MCF 10A (cell line): ENCODE measurements around the gene SLC49A3. TPM values are rescaled to one million over a fixed set of nuclear protein-coding genes. Genes with fewer than 3 reads are reported as not detected.

Experiments
- BruUV-seq: library from RNA; stranded (reverse); fragments of 400-500 nt; replicated peaks from 2 replicates; lab custom pipeline; 2021; lab: Mats Ljungman, UMichigan
- CTCF ChIA-PET: fragments of 300-600 bp; sonication (Branson Sonifier 250); formaldehyde crosslinking; extraction: SDS; loops from one replicate; lab custom pipeline; 2021; ENCODE audit warnings: antibody characterized with exemption, inconsistent platforms; lab: Yijun Ruan, JAX
- POLR2A ChIA-PET: fragments of 300-600, 350-650 bp; sonication (Branson Sonifier 250); formaldehyde crosslinking; extraction: SDS; loops from one replicate; lab custom pipeline; 2020; ENCODE audit warnings: antibody characterized with exemption, inconsistent platforms; lab: Yijun Ruan, JAX
- DNase-seq: peaks from one replicate; pipeline ENCODE4 v3.0.0-alpha.2; 2018; ENCODE audit not compliant: unreplicated experiment
- H3K27ac Mint-ChIP-seq: one replicate; pipeline ENCODE4 v1.8.0; 2022; ENCODE audit warnings: mild to moderate bottlenecking, low read depth, mixed read lengths; ENCODE audit not compliant: unreplicated experiment
- H3K27me3 Mint-ChIP-seq: one replicate; pipeline ENCODE4 v1.8.0; 2022; ENCODE audit warnings: mixed read lengths; ENCODE audit not compliant: insufficient read depth, unreplicated experiment
- H3K36me3 Mint-ChIP-seq: one replicate; pipeline ENCODE4 v1.8.0; 2022; ENCODE audit warnings: mild to moderate bottlenecking, moderate library complexity, mixed read lengths; ENCODE audit not compliant: insufficient read depth, unreplicated experiment
- H3K4me1 Mint-ChIP-seq: one replicate; pipeline ENCODE4 v1.8.0; 2022; ENCODE audit warnings: mixed read lengths; ENCODE audit not compliant: insufficient read depth, unreplicated experiment
- H3K4me3 Mint-ChIP-seq: one replicate; pipeline ENCODE4 v1.8.0; 2022; ENCODE audit warnings: mild to moderate bottlenecking, moderate library complexity, mixed read lengths; ENCODE audit not compliant: unreplicated experiment
- H3K9me3 Mint-ChIP-seq: one replicate; pipeline ENCODE4 v1.8.0; 2022; ENCODE audit warnings: mixed read lengths; ENCODE audit not compliant: unreplicated experiment
- intact Hi-C: fragments of 100-400 bp; cut with micrococcal nuclease; formaldehyde crosslinking; loops from 2 replicates; pipeline ENCODE4 v1.14.1; 2022
- total RNA-seq: library from RNA; stranded (reverse); gene quantifications from 2 replicates; pipeline ENCODE4 v1.2.3, GENCODE V29; 2022
- TF ChIP-seq, protein P1 (sequence below): fragments of 200-600 bp; IDR thresholded peaks from one replicate; pipeline ENCODE4 v1.8.0; 2022; ENCODE audit warnings: antibody characterized with exemption, mild to moderate bottlenecking; ENCODE audit not compliant: unreplicated experiment

SLC49A3 gene
- total RNA-seq, 1 experiment from 2014 or later = not detected

DNA sequence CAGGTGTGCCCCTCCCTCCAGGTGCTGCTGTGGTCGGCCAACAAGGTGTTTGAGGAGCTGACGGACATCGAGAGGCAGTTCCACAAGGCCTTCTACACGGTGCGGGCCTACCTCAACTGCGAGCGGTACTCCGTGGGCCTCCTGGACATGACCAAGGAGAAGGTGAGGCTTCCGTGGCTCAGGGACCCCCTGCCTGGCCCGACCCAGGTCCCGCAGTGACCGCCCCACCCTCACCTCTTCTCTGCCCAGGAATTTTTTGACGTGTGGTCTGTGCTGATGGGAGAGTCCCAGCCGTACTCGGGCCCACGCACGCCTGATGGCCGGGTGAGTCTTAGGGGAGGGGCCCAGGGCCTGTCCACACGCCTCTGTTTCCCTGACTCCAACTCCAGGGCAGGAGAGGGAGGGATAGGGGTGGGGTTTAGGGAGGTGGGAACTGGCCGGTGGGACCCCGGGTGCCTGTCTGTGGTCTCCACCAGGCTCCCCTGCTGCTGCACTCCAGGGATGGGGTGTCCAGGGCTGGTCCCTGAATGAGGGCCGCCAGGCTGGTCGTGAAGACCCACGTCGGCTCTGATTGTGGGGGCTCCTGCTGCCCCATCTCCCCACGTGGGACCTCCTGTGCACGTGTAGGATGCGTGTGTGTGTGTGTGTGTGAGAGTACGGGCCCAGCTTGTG is 35.0 kb downstream of the SLC49A3 start:
- no TSS peak for BruUV-seq
- no peaks in the 10 kb centered on the region for H3K9me3 Mint-ChIP-seq
- peaks cover 5% of the 10 kb centered on the region for H3K36me3 Mint-ChIP-seq
- TF ChIP-seq, protein P1, sequence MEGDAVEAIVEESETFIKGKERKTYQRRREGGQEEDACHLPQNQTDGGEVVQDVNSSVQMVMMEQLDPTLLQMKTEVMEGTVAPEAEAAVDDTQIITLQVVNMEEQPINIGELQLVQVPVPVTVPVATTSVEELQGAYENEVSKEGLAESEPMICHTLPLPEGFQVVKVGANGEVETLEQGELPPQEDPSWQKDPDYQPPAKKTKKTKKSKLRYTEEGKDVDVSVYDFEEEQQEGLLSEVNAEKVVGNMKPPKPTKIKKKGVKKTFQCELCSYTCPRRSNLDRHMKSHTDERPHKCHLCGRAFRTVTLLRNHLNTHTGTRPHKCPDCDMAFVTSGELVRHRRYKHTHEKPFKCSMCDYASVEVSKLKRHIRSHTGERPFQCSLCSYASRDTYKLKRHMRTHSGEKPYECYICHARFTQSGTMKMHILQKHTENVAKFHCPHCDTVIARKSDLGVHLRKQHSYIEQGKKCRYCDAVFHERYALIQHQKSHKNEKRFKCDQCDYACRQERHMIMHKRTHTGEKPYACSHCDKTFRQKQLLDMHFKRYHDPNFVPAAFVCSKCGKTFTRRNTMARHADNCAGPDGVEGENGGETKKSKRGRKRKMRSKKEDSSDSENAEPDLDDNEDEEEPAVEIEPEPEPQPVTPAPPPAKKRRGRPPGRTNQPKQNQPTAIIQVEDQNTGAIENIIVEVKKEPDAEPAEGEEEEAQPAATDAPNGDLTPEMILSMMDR = no peak
- H3K27ac Mint-ChIP-seq = no peak overlapping the region
- H3K4me3 Mint-ChIP-seq = no peak overlapping the region
- H3K27me3 Mint-ChIP-seq = no peaks in the 10 kb centered on the region
- H3K4me1 Mint-ChIP-seq = no peaks in the 10 kb centered on the region
- intact Hi-C loops = no loop called here
- CTCF ChIA-PET = no interaction called here
- DNase-seq = no peak
- POLR2A ChIA-PET = no interaction called here

DNA sequence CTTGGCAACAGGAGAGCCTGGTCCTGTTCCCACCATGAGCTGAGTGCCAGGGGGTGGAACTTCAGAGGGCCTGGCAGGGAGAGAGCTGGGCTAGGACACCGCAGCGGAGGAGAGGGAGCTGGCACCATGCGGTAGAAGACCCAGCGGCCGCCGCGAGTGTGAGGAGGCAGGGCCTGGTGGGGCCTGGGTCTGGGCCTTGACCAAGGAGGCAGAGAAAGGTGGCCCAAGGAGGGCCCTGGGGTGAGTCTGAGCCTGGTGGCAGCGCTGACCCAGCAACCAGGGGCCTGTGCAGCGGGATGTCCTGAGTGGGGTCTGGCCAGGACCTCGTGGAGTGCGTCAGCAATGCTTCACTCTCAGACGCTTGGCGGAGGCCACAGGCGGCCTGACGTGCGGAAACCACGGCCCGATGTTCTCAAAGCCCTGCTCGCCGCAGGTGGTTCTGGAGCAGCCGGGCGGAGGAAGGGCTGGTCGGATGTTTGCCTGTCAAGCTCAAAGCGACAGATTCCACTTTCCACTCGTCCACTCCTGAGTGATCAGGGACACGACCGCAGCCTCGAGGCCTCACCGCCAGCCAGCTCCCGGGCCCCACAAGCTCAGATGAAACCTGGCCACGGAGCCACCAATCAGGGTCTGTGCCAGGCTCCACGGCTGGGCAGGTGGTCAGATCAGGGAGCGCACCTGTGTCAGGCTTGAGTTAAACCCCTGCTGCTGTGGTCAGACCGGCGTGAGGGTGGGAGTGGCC is 35.7 kb downstream of the SLC49A3 start:
- no TSS peak for BruUV-seq
- DNase-seq = no peak
- ChIA-PET CTCF (interaction anchor here (0.6 to 1.2 kb wide), 2 partner anchors 30 to 51 kb away, joined by 3 to 5 read pairs; no protein-coding TSS in a partner anchor), POLR2A (no interaction called here)
- no peak overlapping the region for H3K4me3 Mint-ChIP-seq
- TF ChIP-seq, protein P1 = no peak
- no peaks in the 10 kb centered on the region for H3K9me3 Mint-ChIP-seq
- H3K4me1 Mint-ChIP-seq = no peaks in the 10 kb centered on the region
- H3K36me3 Mint-ChIP-seq = peaks cover 5% of the 10 kb centered on the region
- H3K27me3 Mint-ChIP-seq = no peaks in the 10 kb centered on the region
- intact Hi-C loops = no loop called here
- H3K27ac Mint-ChIP-seq = no peak overlapping the region

DNA sequence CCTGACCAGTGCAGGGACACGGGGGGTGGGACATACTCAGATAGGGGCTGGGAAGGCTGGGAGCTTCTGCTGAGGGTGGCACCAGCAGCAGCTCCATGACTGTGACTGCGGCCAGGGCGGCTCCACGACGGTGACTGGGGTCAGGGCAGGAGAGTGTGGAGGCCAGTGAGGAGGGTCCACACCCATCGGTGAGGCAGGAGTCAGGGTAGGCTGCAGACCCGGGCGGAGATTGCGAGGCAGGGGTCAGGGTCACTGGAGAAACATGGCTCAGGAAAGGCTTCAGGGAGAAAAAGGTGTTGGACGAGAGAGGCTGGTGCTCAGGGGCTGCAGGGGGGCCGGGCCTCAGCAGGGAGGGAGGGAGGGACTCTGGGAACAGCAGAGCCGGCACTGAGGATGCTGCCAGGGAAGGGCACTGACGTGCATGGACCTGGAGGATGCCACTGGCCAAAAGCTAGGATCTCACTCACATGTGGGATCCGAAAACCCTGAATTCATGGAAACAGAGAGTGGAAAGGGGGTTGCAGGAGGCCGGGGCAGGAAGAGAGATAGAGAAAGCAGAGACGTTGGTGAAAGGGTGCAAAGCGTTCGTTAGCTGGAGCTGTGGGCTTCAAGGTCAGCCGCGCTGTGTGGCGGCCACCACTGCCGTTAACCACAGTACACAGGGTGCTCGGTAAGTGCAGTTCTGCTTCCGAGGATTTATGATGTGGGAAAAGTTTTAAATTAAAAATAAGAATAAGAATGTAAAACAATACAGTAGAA is 36.9 kb downstream of the SLC49A3 start:
- Mint-ChIP-seq H3K36me3 (peaks cover 5% of the 10 kb centered on the region), H3K9me3 (no peaks in the 10 kb centered on the region), H3K4me1 (no peaks in the 10 kb centered on the region), H3K4me3 (no peak overlapping the region), H3K27ac (no peak overlapping the region), H3K27me3 (peaks cover 1% of the 10 kb centered on the region)
- ChIA-PET POLR2A (no interaction called here), CTCF (interaction anchor here (0.5 to 1.2 kb wide), 2 partner anchors 50 to 53 kb away, joined by 3 to 5 read pairs; no protein-coding TSS in a partner anchor)
- no peak for DNase-seq
- intact Hi-C loops = no loop called here
- no TSS peak for BruUV-seq
- TF ChIP-seq, protein P1 = no peak
